Neuronal stem cell (in vitro differentiated cells): Measurements from ENCODE around the gene SPZ1.
A peak's percentile ranks its signal among the peaks of the same experiment; 100 is the strongest.

Experiments used
- DNase-seq: peaks from one replicate; pipeline ENCODE4 v3.0.0-alpha.2; 2013; ENCODE audit warnings: low spot score
- H2AFZ ChIP-seq: one replicate; pipeline ENCODE4 v1.6.1; 2013; ENCODE audit warnings: mild to moderate bottlenecking, low read length, inconsistent platforms
- H2AK5ac ChIP-seq: 2 replicates; pipeline ENCODE4 v1.6.1; 2013; ENCODE audit warnings: low read depth, mild to moderate bottlenecking, inconsistent platforms, low read length, moderate library complexity, mixed read lengths
- H2BK120ac ChIP-seq: 2 replicates; pipeline ENCODE4 v1.6.1; 2013; ENCODE audit warnings: low read depth, mild to moderate bottlenecking, inconsistent platforms, low read length, moderate library complexity, mixed read lengths
- H2BK12ac ChIP-seq: one replicate; pipeline ENCODE4 v1.6.1; 2013; ENCODE audit warnings: low read length, inconsistent platforms
- H2BK15ac ChIP-seq: 2 replicates; pipeline ENCODE4 v1.6.1; 2013; ENCODE audit warnings: mild to moderate bottlenecking, low read length, inconsistent platforms, mixed read lengths
- H2BK5ac ChIP-seq: one replicate; pipeline ENCODE4 v1.6.1; 2013; ENCODE audit warnings: inconsistent platforms, mild to moderate bottlenecking, low read length, moderate library complexity
- H3K14ac ChIP-seq: one replicate; pipeline ENCODE4 v1.6.1; 2013; ENCODE audit warnings: low read length, inconsistent platforms
- H3K18ac ChIP-seq: 2 replicates; pipeline ENCODE4 v1.6.1; 2013; ENCODE audit warnings: low read length, inconsistent platforms
- H3K23ac ChIP-seq: 2 replicates; pipeline ENCODE4 v1.6.1; 2013; ENCODE audit warnings: low read depth, mild to moderate bottlenecking, mixed read lengths, low read length, inconsistent platforms; ENCODE audit not compliant: poor library complexity
- H3K27ac ChIP-seq: replicated peaks from 3 replicates; pipeline ENCODE4 v1.5.1; 2013; ENCODE audit warnings: low read length, inconsistent platforms
- H3K27me3 ChIP-seq, 3 experiments: 2 replicates each; pipeline ENCODE4 v1.6.1; 2013; ENCODE audit warnings: low read length in 3 of 3, mild to moderate bottlenecking in 2 of 3, inconsistent platforms in 1 of 3, low read depth in 1 of 3, mixed read lengths in 1 of 3, moderate library complexity in 1 of 3; ENCODE audit not compliant: control insufficient read depth in 3 of 3, insufficient read depth in 3 of 3
- H3K36me3 ChIP-seq, 2 donors: replicated peaks in 1 of 2; 2 replicates each; pipeline ENCODE4 v1.6.1; 2013; ENCODE audit warnings: low read length in 2 of 2; ENCODE audit not compliant: control insufficient read depth in 2 of 2, insufficient read depth in 2 of 2
- H3K4ac ChIP-seq: 2 replicates; pipeline ENCODE4 v1.6.1; 2013; ENCODE audit warnings: inconsistent platforms, mild to moderate bottlenecking, low read length, moderate library complexity
- H3K4me1 ChIP-seq, 2 donors: 1 replicate in 1 of 2; 2 replicates in 1 of 2; pipeline ENCODE4 v1.6.1; 2013; ENCODE audit warnings: low read length in 2 of 2, low read depth in 1 of 2; ENCODE audit not compliant: control insufficient read depth in 2 of 2, insufficient read depth in 1 of 2
- H3K4me2 ChIP-seq: one replicate; pipeline ENCODE4 v1.6.1; 2013; ENCODE audit warnings: mild to moderate bottlenecking, low read length, inconsistent platforms; ENCODE audit not compliant: insufficient read depth, poor library complexity, severe bottlenecking
- H3K4me3 ChIP-seq, 2 donors: 2 replicates each; pipeline ENCODE4 v1.5.1; 2013; ENCODE audit warnings: low read length in 2 of 2, mild to moderate bottlenecking in 2 of 2, inconsistent platforms in 1 of 2, moderate library complexity in 1 of 2
- H3K79me1 ChIP-seq: one replicate; pipeline ENCODE4 v1.6.1; 2013; ENCODE audit warnings: low read depth, mild to moderate bottlenecking, inconsistent platforms, low read length, moderate library complexity
- H3K9ac ChIP-seq: one replicate; pipeline ENCODE4 v1.6.1; 2013; ENCODE audit warnings: mild to moderate bottlenecking, low read depth, low read length, inconsistent platforms; ENCODE audit not compliant: poor library complexity
- H3K9me3 ChIP-seq, 2 donors: replicated peaks in 1 of 2; 2 replicates each; pipeline versions ENCODE3 to v1.6.1; 2013; ENCODE audit warnings: low read length in 2 of 2, mild to moderate bottlenecking in 2 of 2, inconsistent platforms in 1 of 2, low read depth in 1 of 2, mixed read lengths in 1 of 2, moderate library complexity in 1 of 2; ENCODE audit not compliant: control insufficient read depth in 2 of 2, insufficient read depth in 1 of 2
- H4K8ac ChIP-seq: one replicate; pipeline ENCODE4 v1.6.1; 2013; ENCODE audit warnings: low read depth, mild to moderate bottlenecking, inconsistent platforms, low read length, moderate library complexity
- H4K91ac ChIP-seq: one replicate; pipeline ENCODE4 v1.6.1; 2013; ENCODE audit warnings: low read length, low read depth, mild to moderate bottlenecking, inconsistent platforms; ENCODE audit not compliant: poor library complexity
- WGBS, 2 donors: extraction: QIAGEN DNeasy Blood & Tissue Kit; methylation state at CpG; one replicate each; pipeline ENCODE4 v1.1.7; 2013; ENCODE audit warnings: missing lambda C conversion rate in 2 of 2, mixed read lengths in 1 of 2; ENCODE audit not compliant: insufficient read length in 2 of 2, insufficient replicate concordance in 1 of 2; ENCODE audit errors: extremely low coverage in 2 of 2; 5-methylcytosine and 5-hydroxymethylcytosine counted together

Gene SPZ1

DNA sequence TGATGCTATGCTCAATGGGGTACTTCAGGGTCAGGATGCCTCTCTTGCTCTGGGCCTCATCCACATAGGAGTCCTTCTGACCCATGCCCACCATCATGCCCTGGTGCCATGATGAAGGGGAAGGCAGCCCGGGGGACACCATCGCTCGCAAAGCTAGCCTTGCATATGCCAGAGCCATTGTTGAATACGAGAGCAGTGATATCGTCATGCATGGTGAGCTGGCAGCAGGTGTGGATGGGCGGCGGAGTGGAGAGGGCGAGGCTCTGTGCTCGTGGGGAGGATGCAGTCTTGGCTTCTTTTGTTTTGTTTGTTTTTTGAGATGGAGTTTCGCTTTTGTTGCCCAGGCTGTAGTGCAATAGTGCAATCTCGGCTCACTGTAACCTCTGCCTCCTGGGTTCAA, 17.2 kb upstream of the SPZ1 start:
- Histone ChIP-seq H3K9ac (no peak overlapping the region), H3K18ac (peak overlapping the region; percentile 15), H2BK12ac (peak overlapping the region; percentile 95), H3K4me2 (no peak overlapping the region), H2BK5ac (no peak overlapping the region), H3K79me1 (no peaks in the 10 kb centered on the region), H3K27ac (no peak overlapping the region), H3K27me3 (no peaks in the 10 kb centered on the region), H4K91ac (no peak overlapping the region), H2AK5ac (peak overlapping the region; percentile 71), H2BK120ac (peak overlapping the region; percentile 76), H3K14ac (no peak overlapping the region), H3K23ac (no peak overlapping the region), H3K4me3 (no peak overlapping the region), H4K8ac (no peak overlapping the region), H3K4ac (no peak overlapping the region), H2BK15ac (no peak overlapping the region), H3K9me3 (peaks cover 0 to 10% of the 10 kb centered on the region in 2 donors), H3K36me3 (no peaks in the 10 kb centered on the region), H2AFZ (no peak overlapping the region), H3K4me1 (peaks cover 0 to 2% of the 10 kb centered on the region in 2 donors)
- DNase-seq = no peak
- no CpG with 5 or more reads among the region's 11 CpGs for WGBS, 2 donors

DNA sequence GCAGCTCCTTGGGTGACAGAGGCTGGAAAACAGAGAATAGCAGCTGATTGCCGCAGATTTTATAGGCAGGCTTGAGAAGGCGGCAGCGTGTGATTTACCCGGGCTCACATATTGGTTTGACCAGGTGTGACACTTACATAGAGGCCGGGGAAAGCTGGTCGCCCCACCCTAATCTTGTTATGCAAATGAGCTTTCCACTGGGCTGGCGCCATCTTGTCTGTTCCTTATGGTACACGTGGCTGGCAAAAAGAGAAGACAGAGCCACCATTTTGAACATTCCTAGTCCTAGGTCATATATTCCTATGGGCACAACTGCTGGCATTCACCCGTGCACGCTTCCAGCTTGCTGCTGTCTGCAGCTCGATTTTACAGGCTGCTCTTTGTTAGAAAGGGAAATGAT, 11.3 kb upstream of the SPZ1 start:
- H2AK5ac ChIP-seq = no peak overlapping the region
- peaks cover 0 to 2% of the 10 kb centered on the region in 2 donors for H3K9me3 ChIP-seq
- H3K4me1 ChIP-seq = no peaks in the 10 kb centered on the region
- no peaks in the 10 kb centered on the region for H3K27me3 ChIP-seq
- H3K4me3 ChIP-seq = no peak overlapping the region
- no peak overlapping the region for H3K9ac ChIP-seq
- no peak overlapping the region for H3K4me2 ChIP-seq
- no peak overlapping the region for H3K14ac ChIP-seq
- H2BK12ac ChIP-seq = no peak overlapping the region
- H3K36me3 ChIP-seq = no peaks in the 10 kb centered on the region
- H4K8ac ChIP-seq = no peak overlapping the region
- H4K91ac ChIP-seq = no peak overlapping the region
- no peak overlapping the region for H3K27ac ChIP-seq
- no peak overlapping the region for H2BK15ac ChIP-seq
- DNase-seq = no peak
- no peak overlapping the region for H2BK5ac ChIP-seq
- H2AFZ ChIP-seq = no peak overlapping the region
- H2BK120ac ChIP-seq = no peak overlapping the region
- no peak overlapping the region for H3K23ac ChIP-seq
- H3K4ac ChIP-seq = no peak overlapping the region
- no CpG with 5 or more reads among the region's 11 CpGs for WGBS, 2 donors
- H3K18ac ChIP-seq = no peak overlapping the region
- no peaks in the 10 kb centered on the region for H3K79me1 ChIP-seq

DNA sequence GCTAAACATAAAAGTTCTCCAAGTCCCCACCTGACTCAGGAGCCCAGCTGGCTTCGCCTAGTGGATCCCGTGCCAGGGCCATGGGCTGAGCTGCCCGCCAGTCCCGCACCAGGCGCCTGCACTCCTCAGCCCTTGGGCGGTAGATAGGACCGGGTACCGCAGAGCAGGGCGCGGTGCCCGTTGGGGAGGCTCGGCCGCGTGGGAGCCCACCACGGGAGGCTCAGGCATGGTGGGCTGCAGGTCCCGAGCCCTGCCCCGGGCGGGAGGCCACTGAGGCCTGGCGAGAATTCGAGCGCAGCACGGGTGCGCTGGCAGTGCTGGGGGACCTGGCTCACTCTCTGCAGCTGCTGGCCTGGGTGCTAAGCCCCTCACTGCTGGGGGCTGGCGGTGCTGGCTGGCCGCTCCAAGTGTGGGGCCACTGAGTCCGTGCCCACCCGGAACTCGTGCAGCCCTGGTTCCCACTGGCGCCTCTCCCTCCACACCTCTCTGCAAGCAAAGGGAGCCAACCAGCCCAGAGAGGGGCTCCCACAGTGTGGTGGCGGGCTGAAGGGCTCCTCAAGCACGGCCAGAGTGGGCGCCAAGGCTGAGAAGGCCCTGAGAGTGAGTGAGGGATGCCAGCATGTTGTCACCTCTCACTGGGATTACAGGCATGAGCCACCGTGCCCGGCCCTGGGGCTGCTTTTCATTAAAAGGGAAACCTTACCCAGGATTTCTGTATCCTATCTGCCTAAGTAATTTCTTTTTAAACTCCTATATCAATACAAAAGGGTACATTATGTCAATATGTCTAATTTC, 9.7 kb upstream of the SPZ1 start:
- Histone ChIP-seq H4K8ac (no peak overlapping the region), H3K14ac (no peak overlapping the region), H3K27ac (no peak overlapping the region), H4K91ac (no peak overlapping the region), H2BK120ac (no peak overlapping the region), H2BK15ac (no peak overlapping the region), H3K79me1 (no peaks in the 10 kb centered on the region), H3K4ac (no peak overlapping the region), H3K4me2 (no peak overlapping the region), H3K9ac (no peak overlapping the region), H2AFZ (no peak overlapping the region), H3K23ac (no peak overlapping the region), H2BK5ac (no peak overlapping the region), H3K4me3 (no peak overlapping the region), H3K36me3 (no peaks in the 10 kb centered on the region), H3K18ac (no peak overlapping the region), H3K4me1 (no peaks in the 10 kb centered on the region), H3K27me3 (no peaks in the 10 kb centered on the region), H3K9me3 (peaks cover 0 to 2% of the 10 kb centered on the region in 2 donors), H2AK5ac (no peak overlapping the region), H2BK12ac (peak overlapping the region; percentile 41)
- no CpG with 5 or more reads among the region's 34 CpGs for WGBS, 2 donors
- DNase-seq = no peak

GRCh38 chr5:80315244-80315643, 4.6 kb upstream of the SPZ1 start:
- H3K4me2 ChIP-seq = no peak overlapping the region
- H2BK120ac ChIP-seq = no peak overlapping the region
- H2BK5ac ChIP-seq = no peak overlapping the region
- no peaks in the 10 kb centered on the region for H3K79me1 ChIP-seq
- no peak overlapping the region for H2AK5ac ChIP-seq
- no peak overlapping the region for H3K18ac ChIP-seq
- H2BK12ac ChIP-seq = no peak overlapping the region
- H3K9ac ChIP-seq = no peak overlapping the region
- H3K4me3 ChIP-seq = no peak overlapping the region
- no peaks in the 10 kb centered on the region for H3K36me3 ChIP-seq
- no peak overlapping the region for H4K91ac ChIP-seq
- no peak overlapping the region for H2AFZ ChIP-seq
- H2BK15ac ChIP-seq = no peak overlapping the region
- H3K4me1 ChIP-seq = no peaks in the 10 kb centered on the region
- H3K9me3 ChIP-seq = peaks cover 0 to 2% of the 10 kb centered on the region in 2 donors
- DNase-seq = no peak
- H3K23ac ChIP-seq = no peak overlapping the region
- WGBS, 2 donors = no CpG with 5 or more reads among the region's 1 CpG
- no peak overlapping the region for H4K8ac ChIP-seq
- no peaks in the 10 kb centered on the region for H3K27me3 ChIP-seq
- H3K27ac ChIP-seq = no peak overlapping the region
- no peak overlapping the region for H3K14ac ChIP-seq
- no peak overlapping the region for H3K4ac ChIP-seq
